ENCODE results near the gene C16orf95. TPM values are rescaled to one million over a fixed set of nuclear protein-coding genes. Genes with fewer than 3 reads are reported as not detected.
A peak's percentile ranks its signal among the peaks of the same experiment; 100 is the strongest.

C16orf95 gene
- total RNA-seq, 1 donor: 3.4 TPM

GRCh38 chr16:87321336-87322107, 4.3 kb upstream of the C16orf95 start:
- DNase-seq (ENCODE audit: low read depth): no peak
- H3K4me3 ChIP-seq (ENCODE audit: low read depth, low read length): no peak overlapping the region
- no peak for TF ChIP-seq CTCF (IDR thresholded peaks at IDR 0.05; ENCODE audit: insufficient read depth, low read length)

DNA sequence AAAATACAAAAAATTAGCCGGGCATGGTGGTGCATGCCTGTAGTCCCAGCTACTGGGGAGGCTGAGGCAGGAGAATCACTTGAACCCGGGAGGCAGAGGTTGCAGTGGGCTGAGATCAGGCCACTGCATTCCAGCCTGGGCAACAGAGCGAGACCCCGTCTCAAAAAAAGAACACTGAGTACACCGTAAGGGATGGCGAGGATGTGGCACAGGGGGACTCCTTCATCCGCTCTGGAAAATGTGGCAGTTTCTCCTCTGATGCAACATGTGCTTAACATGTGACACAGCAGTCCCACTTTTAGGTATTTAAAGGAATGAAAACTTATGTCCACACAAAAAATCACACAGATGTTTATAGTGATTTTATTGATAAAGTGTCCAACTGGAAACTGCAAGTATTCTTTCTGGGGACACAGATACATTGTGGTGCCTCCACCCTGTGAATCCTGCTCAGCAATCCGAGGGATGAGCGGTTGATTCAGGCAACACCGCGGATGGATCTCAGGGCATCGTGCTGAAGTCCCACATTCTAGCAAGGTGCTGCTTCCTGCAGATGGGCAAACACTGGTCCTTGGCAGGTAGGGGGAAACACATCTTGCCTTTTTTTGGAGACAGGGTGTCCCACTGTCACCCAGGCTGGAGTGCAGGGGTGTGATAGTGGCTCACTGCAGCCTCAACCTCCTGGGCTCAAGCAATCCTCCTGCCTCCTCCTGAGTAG, 3.5 kb upstream of the C16orf95 start:
- no peak for DNase-seq (ENCODE audit: low read depth)
- no peak overlapping the region for H3K4me3 ChIP-seq (ENCODE audit: low read depth, low read length)
- no peak for TF ChIP-seq CTCF (IDR thresholded peaks at IDR 0.05; ENCODE audit: insufficient read depth, low read length)

DNA sequence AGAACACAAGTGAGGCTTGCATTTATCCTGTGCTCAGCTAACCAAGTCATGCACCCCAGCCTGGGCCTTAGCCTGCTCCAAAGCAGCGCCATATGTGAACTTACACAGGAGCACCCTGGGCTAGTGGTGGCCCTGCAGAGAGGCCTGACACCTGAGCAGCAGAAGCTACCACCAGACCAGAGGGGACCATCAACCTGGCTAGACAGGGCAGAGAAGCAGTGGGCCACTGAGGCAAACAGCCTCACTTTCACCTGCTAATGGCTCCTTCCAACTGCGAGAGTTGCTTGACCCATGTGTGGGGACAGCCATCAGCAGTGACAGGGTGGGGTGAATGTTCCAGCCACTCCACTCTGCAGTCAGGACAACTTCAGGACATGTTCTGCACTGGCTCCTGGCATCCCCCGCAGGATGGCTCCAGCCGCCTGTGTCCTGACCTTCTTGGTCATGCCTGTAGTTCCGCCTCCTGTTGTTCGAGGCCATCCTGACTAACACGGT, 2.9 kb upstream of the C16orf95 start:
- DNase-seq (ENCODE audit: low read depth): no peak
- H3K4me3 ChIP-seq (ENCODE audit: low read depth, low read length): no peak overlapping the region
- no peak for TF ChIP-seq CTCF (IDR thresholded peaks at IDR 0.05; ENCODE audit: insufficient read depth, low read length)

GRCh38 chr16:87319011-87319410, 1.8 kb upstream of the C16orf95 start:
- TF ChIP-seq CTCF (IDR thresholded peaks at IDR 0.05; ENCODE audit: insufficient read depth, low read length): no peak
- no peak for DNase-seq (ENCODE audit: low read depth)
- peak overlapping the region; percentile 13 for H3K4me3 ChIP-seq (ENCODE audit: low read depth, low read length)

GRCh38 chr16:87317750-87318644, 805 bp upstream of the C16orf95 start:
- DNase-seq (ENCODE audit: low read depth): peak; percentile 68
- peak overlapping the region; percentile 90 for H3K4me3 ChIP-seq (ENCODE audit: low read depth, low read length)
- no peak for TF ChIP-seq CTCF (IDR thresholded peaks at IDR 0.05; ENCODE audit: insufficient read depth, low read length)

GRCh38 chr16:87316450-87316922, 706 bp downstream of the C16orf95 start:
- DNase-seq (ENCODE audit: low read depth): no peak
- peak overlapping the region; percentile 90 for H3K4me3 ChIP-seq (ENCODE audit: low read depth, low read length)

More at GRCh38 chr16:87316450-87316922, 706 bp downstream of the C16orf95 start:
- TF ChIP-seq CTCF (IDR thresholded peaks at IDR 0.05; ENCODE audit: insufficient read depth, low read length): no peak

Data from fibroblast of the aortic adventitia (primary cell).